H1 (cell line): ENCODE data around the gene GPR143. TPM values are rescaled to one million over a fixed set of nuclear protein-coding genes. Genes with fewer than 3 reads are reported as not detected.

Experiments
- CHD1 ChIP-seq: IDR thresholded peaks from 2 replicates; pipeline ENCODE4 v1.6.1; 2012; ENCODE audit warnings: low read depth, low read length, improper control_type of control experiment
- CHD2 ChIP-seq: IDR thresholded peaks from 2 replicates; pipeline ENCODE4 v1.6.1; 2012; ENCODE audit warnings: low read length, improper control_type of control experiment
- FOSL1 ChIP-seq: IDR thresholded peaks from 2 replicates; pipeline ENCODE4 v1.6.1; 2011; ENCODE audit warnings: mild to moderate bottlenecking, low read depth, low read length, moderate library complexity; ENCODE audit not compliant: insufficient read depth
- TBP ChIP-seq: IDR thresholded peaks from 2 replicates; pipeline ENCODE4 v1.6.1; 2011; ENCODE audit warnings: low read depth, low read length, improper control_type of control experiment
- polyA plus RNA-seq, 7 experiments: library from polyadenylated mRNA; depleted of rRNA in 3 of 7; stranded (reverse) in 5 of 7; unstranded in 2 of 7; fragments of >200 nt in 5 of 7; fragments of 200-250 nt in 2 of 7; gene quantifications; 1 replicate in 5 of 7; 2 replicates in 1 of 7; 4 replicates in 1 of 7; pipeline versions ENCODE4 v1.2.1 to v1.2.3, GENCODE V29; 2011 to 2013; ENCODE audit warnings: missing spikeins in 2 of 7, mixed read lengths in 2 of 7
- total RNA-seq: library from RNA; stranded (reverse); fragmentation: NEBNext Ultra II Directional; extraction: Animal tissue kit (Norgen Biotek cat#: 25700); gene quantifications from 2 replicates; pipeline ENCODE4 v1.2.1, GENCODE V29; 2021

The GPR143 gene
- total and polyA plus RNA-seq, 2 of the 8 experiments (the other 6 are each of a cell fraction or from before 2014, with no cell fraction given): 18.5 to 30.7 TPM

- TF ChIP-seq TBP: no peak
- no peak for TF ChIP-seq FOSL1
- TF ChIP-seq CHD1: no peak
- no peak for TF ChIP-seq CHD2
These were observed 84.6 kb downstream of the GPR143 start (continued) for GRCh38 chrX:9681011-9681410.
